ENCODE measurements around the gene CCSER1.

CCSER1 gene

DNA sequence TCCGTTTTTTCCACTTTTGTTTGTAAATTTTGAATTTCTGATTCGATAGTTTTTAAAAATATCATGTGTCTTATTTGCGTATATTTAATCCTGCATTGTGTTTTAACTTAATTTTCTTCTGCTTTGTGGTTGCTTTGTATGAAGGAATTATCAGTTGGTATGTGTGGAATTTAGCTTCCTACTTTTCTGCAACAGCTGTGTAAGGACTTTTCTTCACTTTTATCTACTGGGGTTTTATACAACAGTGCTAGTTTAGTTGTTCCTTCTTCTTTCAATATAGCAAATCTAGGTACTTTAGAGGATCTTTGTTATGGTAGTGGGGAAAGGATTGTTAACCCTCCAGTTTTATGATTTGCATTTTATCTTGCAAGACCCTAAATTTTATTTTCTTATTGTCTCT lies 410.3 kb downstream of the CCSER1 start:
- no peak for TF ChIP-seq EZH2phosphoT487 (IDR thresholded peaks at IDR 0.05; ENCODE audit: borderline replicate concordance)
- TF ChIP-seq, protein P1, sequence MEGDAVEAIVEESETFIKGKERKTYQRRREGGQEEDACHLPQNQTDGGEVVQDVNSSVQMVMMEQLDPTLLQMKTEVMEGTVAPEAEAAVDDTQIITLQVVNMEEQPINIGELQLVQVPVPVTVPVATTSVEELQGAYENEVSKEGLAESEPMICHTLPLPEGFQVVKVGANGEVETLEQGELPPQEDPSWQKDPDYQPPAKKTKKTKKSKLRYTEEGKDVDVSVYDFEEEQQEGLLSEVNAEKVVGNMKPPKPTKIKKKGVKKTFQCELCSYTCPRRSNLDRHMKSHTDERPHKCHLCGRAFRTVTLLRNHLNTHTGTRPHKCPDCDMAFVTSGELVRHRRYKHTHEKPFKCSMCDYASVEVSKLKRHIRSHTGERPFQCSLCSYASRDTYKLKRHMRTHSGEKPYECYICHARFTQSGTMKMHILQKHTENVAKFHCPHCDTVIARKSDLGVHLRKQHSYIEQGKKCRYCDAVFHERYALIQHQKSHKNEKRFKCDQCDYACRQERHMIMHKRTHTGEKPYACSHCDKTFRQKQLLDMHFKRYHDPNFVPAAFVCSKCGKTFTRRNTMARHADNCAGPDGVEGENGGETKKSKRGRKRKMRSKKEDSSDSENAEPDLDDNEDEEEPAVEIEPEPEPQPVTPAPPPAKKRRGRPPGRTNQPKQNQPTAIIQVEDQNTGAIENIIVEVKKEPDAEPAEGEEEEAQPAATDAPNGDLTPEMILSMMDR (conservative IDR thresholded peaks at IDR 0.05; ENCODE audit: low read length) = no peak

DNA sequence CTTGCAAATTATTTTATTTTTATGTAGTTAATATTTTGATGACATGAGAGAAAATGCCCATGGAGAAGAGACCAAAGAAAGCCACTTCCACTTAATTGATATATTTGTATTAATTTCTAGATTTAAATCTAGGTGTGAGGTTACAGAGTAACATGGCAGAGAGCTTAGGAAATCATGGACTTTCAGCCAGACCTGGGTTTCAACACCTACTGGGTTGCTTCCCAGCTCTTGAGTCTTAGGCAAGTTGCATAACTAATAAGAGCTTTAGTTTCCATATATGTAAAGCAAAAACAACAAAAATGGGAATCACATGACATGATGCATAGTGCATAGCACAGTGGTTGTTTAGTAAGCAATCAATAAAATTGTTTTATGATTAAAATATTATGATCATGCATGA lies 413.3 kb downstream of the CCSER1 start:
- H4K20me1 ChIP-seq (ENCODE audit: insufficient read depth, low read length, poor library complexity, severe bottlenecking) = no peaks in the 10 kb centered on the region
- TF ChIP-seq EZH2phosphoT487 (IDR thresholded peaks at IDR 0.05; ENCODE audit: borderline replicate concordance) = no peak
- TF ChIP-seq, protein P1 (conservative IDR thresholded peaks at IDR 0.05; ENCODE audit: low read length) = no peak
- H3K9me2 ChIP-seq (replicated peaks; ENCODE audit: low read depth, low read length) = no peaks in the 10 kb centered on the region
- no peaks in the 10 kb centered on the region for H3K4me1 ChIP-seq (ENCODE audit: insufficient read depth, low read length, poor library complexity, severe bottlenecking)
- H3F3A ChIP-seq (ENCODE audit: low read depth) = no peaks in the 10 kb centered on the region
- no peak overlapping the region for H3K4me3 ChIP-seq (ENCODE audit: low read length, poor library complexity, severe bottlenecking)
- no peak overlapping the region for H2AFZ ChIP-seq (ENCODE audit: low read length)
- H3K4me2 ChIP-seq (ENCODE audit: low read depth, low read length, poor library complexity, severe bottlenecking) = no peak overlapping the region
- no peaks in the 10 kb centered on the region for H3K36me3 ChIP-seq (ENCODE audit: insufficient read depth, low read length)
- H3K9ac ChIP-seq (ENCODE audit: low read depth, low read length, poor library complexity, severe bottlenecking) = no peak overlapping the region
- no peaks in the 10 kb centered on the region for H3K9me3 ChIP-seq (ENCODE audit: insufficient read depth, low read depth, low read length)
- H3K27me3 ChIP-seq (ENCODE audit: insufficient read depth, low read length, poor library complexity, severe bottlenecking) = no peaks in the 10 kb centered on the region
- no peaks in the 10 kb centered on the region for H3K79me2 ChIP-seq (ENCODE audit: insufficient read depth, low read length)

More for the DNA sequence above, 410.3 kb downstream of the CCSER1 start:
- Histone ChIP-seq H4K20me1 (ENCODE audit: insufficient read depth, low read length, poor library complexity, severe bottlenecking) (no peaks in the 10 kb centered on the region), H3K27me3 (ENCODE audit: insufficient read depth, low read length, poor library complexity, severe bottlenecking) (peaks cover 4% of the 10 kb centered on the region), H3F3A (ENCODE audit: low read depth) (no peaks in the 10 kb centered on the region), H3K4me1 (ENCODE audit: insufficient read depth, low read length, poor library complexity, severe bottlenecking) (no peaks in the 10 kb centered on the region), H3K9ac (ENCODE audit: low read depth, low read length, poor library complexity, severe bottlenecking) (no peak overlapping the region), H3K9me2 (replicated peaks; ENCODE audit: low read depth, low read length) (no peaks in the 10 kb centered on the region), H3K79me2 (ENCODE audit: insufficient read depth, low read length) (no peaks in the 10 kb centered on the region), H3K4me2 (ENCODE audit: low read depth, low read length, poor library complexity, severe bottlenecking) (no peak overlapping the region), H2AFZ (ENCODE audit: low read length) (no peak overlapping the region), H3K4me3 (ENCODE audit: low read length, poor library complexity, severe bottlenecking) (no peak overlapping the region), H3K9me3 (ENCODE audit: insufficient read depth, low read depth, low read length) (no peaks in the 10 kb centered on the region), H3K36me3 (ENCODE audit: insufficient read depth, low read length) (no peaks in the 10 kb centered on the region)

DNA sequence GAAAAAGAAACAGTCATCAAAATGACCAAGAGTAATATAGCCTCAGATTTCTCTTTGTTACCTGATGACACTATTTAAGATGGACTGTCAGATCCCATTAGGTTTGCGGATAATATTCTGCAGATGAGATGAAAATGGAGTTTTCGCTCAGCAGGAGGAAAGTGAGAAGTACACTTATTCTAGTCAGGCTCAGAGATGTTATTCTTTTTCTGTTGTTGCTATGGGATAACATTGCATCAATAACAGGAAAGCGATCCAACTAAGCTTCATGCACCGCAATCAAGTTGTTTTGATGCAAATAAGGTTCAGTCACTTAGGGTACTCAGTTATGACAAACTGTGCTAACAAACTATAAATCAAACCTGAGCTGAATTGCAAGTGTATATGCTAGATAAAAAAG lies 415.0 kb downstream of the CCSER1 start:
- no peak for TF ChIP-seq EZH2phosphoT487 (IDR thresholded peaks at IDR 0.05; ENCODE audit: borderline replicate concordance)
- TF ChIP-seq, protein P1 (conservative IDR thresholded peaks at IDR 0.05; ENCODE audit: low read length) = no peak

More for the DNA sequence above, 415.0 kb downstream of the CCSER1 start:
- Histone ChIP-seq H3K9me3 (ENCODE audit: insufficient read depth, low read depth, low read length) (no peaks in the 10 kb centered on the region), H3K4me2 (ENCODE audit: low read depth, low read length, poor library complexity, severe bottlenecking) (no peak overlapping the region), H3K9ac (ENCODE audit: low read depth, low read length, poor library complexity, severe bottlenecking) (no peak overlapping the region), H3K27me3 (ENCODE audit: insufficient read depth, low read length, poor library complexity, severe bottlenecking) (no peaks in the 10 kb centered on the region), H3K4me3 (ENCODE audit: low read length, poor library complexity, severe bottlenecking) (no peak overlapping the region), H2AFZ (ENCODE audit: low read length) (no peak overlapping the region), H3F3A (ENCODE audit: low read depth) (no peaks in the 10 kb centered on the region), H3K36me3 (ENCODE audit: insufficient read depth, low read length) (no peaks in the 10 kb centered on the region), H3K9me2 (replicated peaks; ENCODE audit: low read depth, low read length) (no peaks in the 10 kb centered on the region), H3K79me2 (ENCODE audit: insufficient read depth, low read length) (no peaks in the 10 kb centered on the region), H4K20me1 (ENCODE audit: insufficient read depth, low read length, poor library complexity, severe bottlenecking) (no peaks in the 10 kb centered on the region), H3K4me1 (ENCODE audit: insufficient read depth, low read length, poor library complexity, severe bottlenecking) (peaks cover 9% of the 10 kb centered on the region)

Data from Loucy (cell line).